GM23338 (cell line): Measurements from ENCODE around the gene RPL29. TPM values are rescaled to one million over a fixed set of nuclear protein-coding genes. Genes with fewer than 3 reads are reported as not detected.

Experiments
- ATAC-seq: fragments of 200-7000 bp; cut with Tn5 transposase; 3 replicates; pipeline ENCODE4 v1.9.1; 2020
- DNase-seq: peaks from one replicate; pipeline ENCODE4 v3.0.0-alpha.2; 2015; ENCODE audit warnings: low spot score
- H2AFZ ChIP-seq: fragments of 200-600 bp; sonication (generic); 2 replicates; pipeline ENCODE4 v1.8.0; 2016; ENCODE audit warnings: antibody characterized with exemption, mild to moderate bottlenecking, moderate library complexity
- H3F3A ChIP-seq: fragments of 200-600 bp; sonication (generic); replicated peaks from 2 replicates; pipeline ENCODE4 v1.8.0; 2017; ENCODE audit warnings: antibody characterized with exemption, mixed run types, low read depth
- H3K27ac ChIP-seq: fragments of 200-600 bp; sonication (generic); 2 replicates; pipeline ENCODE4 v1.6.1; 2016; ENCODE audit warnings: low read depth
- H3K27me3 ChIP-seq: fragments of 200-600 bp; sonication (generic); 2 replicates; pipeline ENCODE4 v1.8.0; 2016; ENCODE audit warnings: mild to moderate bottlenecking, mixed run types, moderate library complexity; ENCODE audit not compliant: insufficient read depth
- H3K36me3 ChIP-seq: fragments of 200-600 bp; sonication (generic); 2 replicates; pipeline ENCODE4 v1.8.0; 2016; ENCODE audit warnings: mild to moderate bottlenecking; ENCODE audit not compliant: insufficient read depth
- H3K4me1 ChIP-seq: fragments of 200-600 bp; sonication (generic); 2 replicates; pipeline ENCODE4 v1.8.0; 2016; ENCODE audit warnings: mild to moderate bottlenecking, moderate library complexity; ENCODE audit not compliant: insufficient read depth
- H3K4me2 ChIP-seq: fragments of 200-600 bp; sonication (generic); 2 replicates; pipeline ENCODE4 v1.7.1; 2017; ENCODE audit warnings: mixed run types
- H3K4me3 ChIP-seq: fragments of 200-600 bp; sonication (generic); 2 replicates; pipeline ENCODE4 v1.6.1; 2016; ENCODE audit warnings: mixed run types
- H3K79me2 ChIP-seq: fragments of 200-600 bp; sonication (generic); replicated peaks from 2 replicates; pipeline ENCODE4 v1.8.0; 2017; ENCODE audit warnings: mild to moderate bottlenecking; ENCODE audit not compliant: insufficient read depth
- H3K9me2 ChIP-seq: fragments of 200-600 bp; sonication (generic); 2 replicates; pipeline ENCODE4 v1.8.0; 2017; ENCODE audit not compliant: insufficient read depth
- H4K20me1 ChIP-seq: fragments of 200-600 bp; sonication (generic); replicated peaks from 2 replicates; pipeline ENCODE4 v1.8.0; 2017; ENCODE audit warnings: mild to moderate bottlenecking; ENCODE audit not compliant: insufficient read depth
- H3K27ac Mint-ChIP-seq: 2 replicates; pipeline ENCODE4 v1.8.0; 2020; ENCODE audit warnings: inconsistent platforms, mild to moderate bottlenecking, moderate library complexity, mixed read lengths
- H3K27me3 Mint-ChIP-seq: 3 replicates; pipeline ENCODE4 v1.8.0; 2022; ENCODE audit warnings: low read depth, mild to moderate bottlenecking, moderate library complexity, mixed read lengths, inconsistent platforms; ENCODE audit not compliant: insufficient read depth, poor library complexity
- H3K36me3 Mint-ChIP-seq: 3 replicates; pipeline ENCODE4 v1.8.0; 2021; ENCODE audit warnings: low read depth, mild to moderate bottlenecking, inconsistent platforms, moderate library complexity, mixed read lengths
- H3K4me1 Mint-ChIP-seq: 3 replicates; pipeline ENCODE4 v1.8.0; 2020; ENCODE audit warnings: mild to moderate bottlenecking, inconsistent platforms, mixed read lengths
- H3K4me3 Mint-ChIP-seq: 3 replicates; pipeline ENCODE4 v1.8.0; 2021; ENCODE audit warnings: moderate library complexity, mild to moderate bottlenecking, inconsistent platforms, mixed read lengths
- H3K9me3 Mint-ChIP-seq: 3 replicates; pipeline ENCODE4 v1.8.0; 2020; ENCODE audit warnings: moderate library complexity, mild to moderate bottlenecking, inconsistent platforms, mixed read lengths
- CREB1 ChIP-seq: fragments of 250-450 bp; sonication (Bioruptor Pico); IDR thresholded peaks from 2 replicates; pipeline ENCODE4 v1.5.0; 2020; ENCODE audit warnings: low read depth, mild to moderate bottlenecking, moderate library complexity
- CTCF ChIP-seq, 2 experiments: fragments of 200-600 bp in 1 of 2; sonication (generic) in 1 of 2; conservative IDR thresholded peaks; 2 replicates each; pipeline versions ENCODE4 v1.5.1 to v1.6.1; 2016 to 2017; ENCODE audit warnings: antibody characterized with exemption in 2 of 2, low read depth in 2 of 2, mild to moderate bottlenecking in 2 of 2, moderate library complexity in 1 of 2
- ETS1 ChIP-seq: IDR thresholded peaks from 2 replicates; pipeline ENCODE4 v1.6.1; 2016; ENCODE audit warnings: antibody characterized with exemption
- EZH2 ChIP-seq: fragments of 200-600 bp; sonication (generic); IDR thresholded peaks from one replicate; pipeline ENCODE4 v1.8.0; 2017; ENCODE audit warnings: antibody characterized with exemption, mild to moderate bottlenecking, low read depth; ENCODE audit not compliant: unreplicated experiment
- EZH2phosphoT487 ChIP-seq: fragments of 200-600 bp; sonication (generic); IDR thresholded peaks from one replicate; pipeline ENCODE4 v1.8.1; 2018; ENCODE audit warnings: antibody characterized with exemption; ENCODE audit not compliant: unreplicated experiment
- JUNB ChIP-seq: IDR thresholded peaks from one replicate; pipeline ENCODE4 v1.6.1; 2016; ENCODE audit warnings: antibody characterized with exemption; ENCODE audit not compliant: unreplicated experiment
- NANOG ChIP-seq: IDR thresholded peaks from 2 replicates; pipeline ENCODE4 v1.6.1; 2016; ENCODE audit warnings: antibody characterized with exemption, borderline replicate concordance
- POLR2AphosphoS5 ChIP-seq: IDR thresholded peaks from 2 replicates; pipeline ENCODE4 v1.6.1; 2016; ENCODE audit warnings: antibody characterized with exemption, low read depth
- REST ChIP-seq: IDR thresholded peaks from one replicate; pipeline ENCODE4 v1.6.1; 2018; ENCODE audit warnings: antibody characterized with exemption; ENCODE audit not compliant: unreplicated experiment
- STAT1 ChIP-seq: IDR thresholded peaks from one replicate; pipeline ENCODE4 v1.6.1; 2016; ENCODE audit warnings: antibody characterized with exemption; ENCODE audit not compliant: unreplicated experiment
- ZNF114 ChIP-seq: fragments of 250-450 bp; sonication (Bioruptor Pico); IDR thresholded peaks from 2 replicates; pipeline ENCODE4 v1.5.0; 2020; ENCODE audit warnings: mild to moderate bottlenecking, moderate library complexity
- ZNF331 ChIP-seq: fragments of 250-450 bp; sonication (Bioruptor Pico); IDR thresholded peaks from 2 replicates; pipeline ENCODE4 v1.5.0; 2020; ENCODE audit warnings: low read depth, mild to moderate bottlenecking, moderate library complexity
- ZNF462 ChIP-seq: fragments of 250-450 bp; sonication (Bioruptor Pico); IDR thresholded peaks from 2 replicates; pipeline ENCODE4 v1.5.0; 2020; ENCODE audit warnings: mild to moderate bottlenecking, moderate library complexity
- polyA plus RNA-seq: library from polyadenylated mRNA; unstranded; fragments of >200 nt; fragmentation: Nextera tagmentation; extraction: Ambion mirVana; gene quantifications from 2 replicates; pipeline ENCODE4 v1.2.1, GENCODE V29; 2016
- total RNA-seq: library from RNA; depleted of rRNA; stranded (reverse); fragments of >200 nt; shearing (Covaris generic); gene quantifications from 2 replicates; pipeline ENCODE4 v1.2.3, GENCODE V29; 2014

The RPL29 gene
- total and polyA plus RNA-seq, 2 experiments from 2014 or later: 1,471 to 1,864 TPM

- no peak for TF ChIP-seq ZNF114 (CRISPR knock-in tag)
- TF ChIP-seq ETS1: no peak
- no peak for TF ChIP-seq POLR2AphosphoS5
- no peak for TF ChIP-seq EZH2phosphoT487
- no peak for TF ChIP-seq NANOG
- no peak for TF ChIP-seq ZNF462 (CRISPR knock-in tag)
- TF ChIP-seq REST: no peak
- TF ChIP-seq EZH2: no peak
- TF ChIP-seq ZNF331 (CRISPR knock-in tag): no peak
- no peak for TF ChIP-seq CREB1
- TF ChIP-seq JUNB: no peak
- TF ChIP-seq STAT1: no peak
- TF ChIP-seq CTCF (conservative IDR thresholded peaks at IDR 0.05; ENCODE audit: low read depth in 2 of 2): no peak
- Histone ChIP-seq H4K20me1 (no peaks in the 10 kb centered on the region), H3K36me3 (no peaks in the 10 kb centered on the region), H3K27me3 (no peaks in the 10 kb centered on the region), H3K4me2 (no peak overlapping the region), H3F3A (no peaks in the 10 kb centered on the region), H3K4me1 (no peaks in the 10 kb centered on the region), H3K27ac (no peak overlapping the region), H3K9me2 (no peaks in the 10 kb centered on the region), H2AFZ (no peak overlapping the region), H3K79me2 (no peaks in the 10 kb centered on the region), H3K4me3 (no peak overlapping the region)
- Mint-ChIP-seq H3K27ac (no peak overlapping the region), H3K9me3 (peaks cover 3% of the 10 kb centered on the region; the same call in 1 of the 3 replicates), H3K4me3 (no peak overlapping the region), H3K4me1 (peaks cover 2% of the 10 kb centered on the region), H3K36me3 (no peaks in the 10 kb centered on the region), H3K27me3 (peaks cover 6% of the 10 kb centered on the region)
- no peak for ATAC-seq
- no peak for DNase-seq
Measured at GRCh38 chr3:52038227-52038626, 42.5 kb upstream of the RPL29 start.
